ENCODE measurements around the gene DGKB.
"Not testable (repeated sequence)": the region's sequence is repeated elsewhere in the genome, so short reads cannot be mapped to it uniquely, and the experiment has no call there.

Gene DGKB

DNA sequence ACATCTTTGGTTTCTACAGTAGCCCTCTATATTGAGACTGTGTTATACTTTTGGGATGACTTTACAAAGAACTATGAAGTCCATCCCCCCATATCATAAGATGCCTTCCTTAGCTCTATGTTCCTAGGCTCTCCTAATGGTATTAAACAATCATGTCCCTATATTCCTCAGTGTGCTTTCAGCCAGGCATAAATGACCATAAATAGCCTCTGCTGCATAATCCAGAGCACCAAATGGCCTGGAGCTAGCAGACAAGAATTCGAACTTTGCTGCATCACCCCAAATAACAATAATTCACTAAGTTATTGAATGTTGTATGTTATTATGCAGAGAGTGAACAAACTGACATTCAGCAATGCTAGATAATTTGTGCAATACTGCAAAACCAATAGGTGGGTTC is 405.2 kb downstream of the DGKB start:
- TF ChIP-seq, protein P1, sequence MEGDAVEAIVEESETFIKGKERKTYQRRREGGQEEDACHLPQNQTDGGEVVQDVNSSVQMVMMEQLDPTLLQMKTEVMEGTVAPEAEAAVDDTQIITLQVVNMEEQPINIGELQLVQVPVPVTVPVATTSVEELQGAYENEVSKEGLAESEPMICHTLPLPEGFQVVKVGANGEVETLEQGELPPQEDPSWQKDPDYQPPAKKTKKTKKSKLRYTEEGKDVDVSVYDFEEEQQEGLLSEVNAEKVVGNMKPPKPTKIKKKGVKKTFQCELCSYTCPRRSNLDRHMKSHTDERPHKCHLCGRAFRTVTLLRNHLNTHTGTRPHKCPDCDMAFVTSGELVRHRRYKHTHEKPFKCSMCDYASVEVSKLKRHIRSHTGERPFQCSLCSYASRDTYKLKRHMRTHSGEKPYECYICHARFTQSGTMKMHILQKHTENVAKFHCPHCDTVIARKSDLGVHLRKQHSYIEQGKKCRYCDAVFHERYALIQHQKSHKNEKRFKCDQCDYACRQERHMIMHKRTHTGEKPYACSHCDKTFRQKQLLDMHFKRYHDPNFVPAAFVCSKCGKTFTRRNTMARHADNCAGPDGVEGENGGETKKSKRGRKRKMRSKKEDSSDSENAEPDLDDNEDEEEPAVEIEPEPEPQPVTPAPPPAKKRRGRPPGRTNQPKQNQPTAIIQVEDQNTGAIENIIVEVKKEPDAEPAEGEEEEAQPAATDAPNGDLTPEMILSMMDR (IDR thresholded peaks at IDR 0.05; ENCODE audit: insufficient read depth, low read depth, low read length, missing control alignments), result no peak
- DNase-seq (ENCODE audit: low read depth), result no peak

DNA sequence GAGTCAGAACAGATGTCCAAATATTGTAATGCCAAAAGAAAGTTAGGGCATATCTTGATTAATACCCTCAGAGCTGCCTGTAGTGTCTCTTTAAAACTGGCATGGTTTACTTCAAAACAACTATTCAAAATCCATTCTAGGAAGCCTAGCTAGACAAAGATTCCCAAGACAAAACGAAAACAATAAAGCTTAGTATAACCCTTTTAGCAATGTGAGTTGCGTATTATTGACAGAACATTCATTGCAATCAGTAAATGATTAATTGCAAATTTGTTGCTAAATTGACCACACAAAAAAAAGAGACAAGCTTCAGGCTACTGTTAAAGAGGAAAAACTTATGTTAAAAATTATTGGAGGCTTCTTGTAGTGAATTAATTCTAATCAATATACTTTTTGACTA is 406.9 kb downstream of the DGKB start:
- TF ChIP-seq, protein P1 (IDR thresholded peaks at IDR 0.05; ENCODE audit: insufficient read depth, low read depth, low read length, missing control alignments), result no peak
- no peak overlapping the region for H3K4me3 ChIP-seq (ENCODE audit: low read depth, low read length)
- DNase-seq (ENCODE audit: low read depth), result no peak

More for the DNA sequence above, 405.2 kb downstream of the DGKB start:
- H3K4me3 ChIP-seq (ENCODE audit: low read depth, low read length), result no peak overlapping the region

DNA sequence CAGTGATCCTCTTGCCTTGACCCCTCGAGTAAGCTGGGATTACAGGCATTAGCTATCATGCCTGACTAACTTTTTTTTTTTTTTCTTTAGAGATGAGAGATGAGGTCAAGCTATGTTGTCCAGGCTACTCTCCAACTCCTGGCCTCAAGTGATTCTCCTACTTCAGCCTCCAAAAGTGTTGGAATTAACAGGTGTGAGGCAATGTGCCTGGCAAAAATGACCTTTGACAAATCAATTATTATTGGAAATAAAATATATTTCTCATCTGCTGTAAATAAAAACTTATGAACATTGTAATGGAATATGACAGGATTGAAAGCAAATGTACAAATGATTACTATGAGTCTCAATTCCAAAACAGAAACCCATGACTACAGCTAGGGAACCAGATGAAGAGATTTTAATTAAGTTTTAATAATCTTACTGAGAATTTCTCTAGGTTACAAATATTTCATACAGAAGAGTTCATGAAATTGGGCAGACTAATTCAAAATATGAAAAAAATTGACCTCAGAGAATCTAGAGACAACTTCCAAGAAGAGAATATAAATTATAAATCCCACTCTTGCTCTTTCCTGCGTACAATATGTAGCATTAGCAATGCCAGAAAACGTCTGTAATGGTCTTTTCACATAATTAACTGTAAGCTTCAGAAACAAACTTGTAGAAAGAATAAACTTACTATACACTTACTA is 414.7 kb downstream of the DGKB start:
- TF ChIP-seq, protein P1 (IDR thresholded peaks at IDR 0.05; ENCODE audit: insufficient read depth, low read depth, low read length, missing control alignments), result no peak
- DNase-seq (ENCODE audit: low read depth), result no peak
- H3K4me3 ChIP-seq (ENCODE audit: low read depth, low read length), result no peak overlapping the region

DNA sequence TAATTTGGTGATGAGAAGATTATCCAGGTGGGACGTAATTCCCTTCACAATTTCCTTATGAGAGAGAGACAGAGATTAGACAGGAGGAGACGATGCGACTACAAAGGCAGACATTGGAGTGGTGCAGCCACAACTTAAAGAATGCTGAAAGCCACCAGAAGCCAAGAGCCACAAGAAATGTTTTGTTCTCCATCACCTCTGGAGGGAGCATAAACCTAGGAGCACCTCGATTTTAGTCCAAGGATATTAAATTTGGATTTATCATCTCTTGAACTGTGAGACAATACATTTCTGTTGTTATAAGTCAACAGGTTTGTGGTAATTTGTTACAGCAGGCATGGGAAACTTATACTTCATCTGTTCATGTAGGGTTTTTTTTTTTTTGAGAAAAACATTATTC is 418.9 kb downstream of the DGKB start:
- TF ChIP-seq, protein P1 (IDR thresholded peaks at IDR 0.05; ENCODE audit: insufficient read depth, low read depth, low read length, missing control alignments), result no peak
- no peak for DNase-seq (ENCODE audit: low read depth)
- H3K4me3 ChIP-seq (ENCODE audit: low read depth, low read length), result no peak overlapping the region

DNA sequence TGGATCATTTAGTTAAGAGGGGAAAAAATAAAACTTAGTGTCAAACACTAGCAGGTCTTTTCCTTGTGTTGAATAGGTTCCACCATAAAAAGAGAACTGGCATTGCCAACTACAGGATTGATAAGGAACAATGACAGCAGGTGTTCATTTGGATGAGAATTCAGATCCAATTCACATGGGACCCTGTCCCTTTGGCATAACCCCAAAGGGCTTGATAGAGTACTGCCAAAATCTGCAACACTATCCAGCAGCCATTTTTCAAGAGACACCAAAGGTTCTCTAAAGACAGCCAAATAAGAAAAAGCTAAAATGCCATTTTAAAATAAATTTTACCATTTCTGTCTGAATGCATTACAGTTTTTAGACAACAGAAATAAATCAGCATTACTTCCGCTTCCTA is 422.3 kb downstream of the DGKB start:
- TF ChIP-seq, protein P1 (IDR thresholded peaks at IDR 0.05; ENCODE audit: insufficient read depth, low read depth, low read length, missing control alignments), result no peak
- no peak overlapping the region for H3K4me3 ChIP-seq (ENCODE audit: low read depth, low read length)
- no peak for DNase-seq (ENCODE audit: low read depth)

DNA sequence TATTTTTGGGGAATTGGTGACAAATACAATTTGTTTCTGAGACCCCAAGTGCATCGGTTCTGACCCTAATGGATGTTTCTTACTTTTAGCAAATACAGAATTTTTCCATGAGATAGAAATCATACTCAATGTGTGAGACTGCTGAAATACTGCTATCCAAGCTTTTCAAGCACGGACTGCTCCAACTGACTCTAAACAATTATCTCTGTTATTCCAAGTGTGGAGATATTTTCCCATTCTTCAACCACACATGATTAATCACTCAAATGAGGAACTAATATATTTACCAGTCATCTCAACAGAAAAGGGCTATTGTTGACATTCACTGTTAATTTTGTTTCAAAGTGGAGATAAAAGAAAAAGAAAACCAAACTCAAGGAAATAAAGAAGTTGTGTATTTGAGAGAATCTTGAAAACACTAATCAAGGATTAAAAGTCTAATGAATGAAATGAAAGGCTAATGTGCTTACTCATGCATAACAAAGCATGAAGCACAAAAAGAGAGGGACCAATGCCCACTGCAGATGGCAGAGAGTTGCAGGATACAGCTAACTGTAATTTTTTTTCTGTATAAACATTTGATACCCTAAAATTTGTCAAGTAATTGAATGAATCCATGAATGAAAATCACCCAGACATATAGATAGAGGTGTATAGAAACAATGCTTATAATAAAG is 423.6 kb downstream of the DGKB start:
- no peak overlapping the region for H3K4me3 ChIP-seq (ENCODE audit: low read depth, low read length)
- TF ChIP-seq, protein P1 (IDR thresholded peaks at IDR 0.05; ENCODE audit: insufficient read depth, low read depth, low read length, missing control alignments), result no peak
- DNase-seq (ENCODE audit: low read depth), result no peak

DNA sequence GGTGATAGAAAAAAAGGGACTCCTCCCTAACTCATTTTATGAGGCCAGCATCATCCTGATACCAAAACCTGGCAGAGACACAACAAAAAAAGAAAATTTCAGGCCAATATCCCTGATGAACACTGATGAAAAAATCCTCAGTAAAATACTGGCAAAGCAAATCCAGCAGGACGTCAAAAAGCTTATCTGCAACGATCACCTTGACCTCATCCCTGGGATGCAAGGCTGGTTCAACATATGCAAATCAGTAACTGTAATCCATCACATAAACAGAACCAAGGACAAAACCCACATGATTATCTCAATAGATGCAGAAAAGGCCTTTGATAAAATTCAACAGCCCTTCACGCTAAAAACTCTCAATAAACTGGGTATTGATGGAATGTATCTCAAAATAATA is 440.8 kb downstream of the DGKB start:
- DNase-seq (ENCODE audit: low read depth); H3K4me3 ChIP-seq (ENCODE audit: low read depth, low read length): not testable (repeated sequence)

DNA sequence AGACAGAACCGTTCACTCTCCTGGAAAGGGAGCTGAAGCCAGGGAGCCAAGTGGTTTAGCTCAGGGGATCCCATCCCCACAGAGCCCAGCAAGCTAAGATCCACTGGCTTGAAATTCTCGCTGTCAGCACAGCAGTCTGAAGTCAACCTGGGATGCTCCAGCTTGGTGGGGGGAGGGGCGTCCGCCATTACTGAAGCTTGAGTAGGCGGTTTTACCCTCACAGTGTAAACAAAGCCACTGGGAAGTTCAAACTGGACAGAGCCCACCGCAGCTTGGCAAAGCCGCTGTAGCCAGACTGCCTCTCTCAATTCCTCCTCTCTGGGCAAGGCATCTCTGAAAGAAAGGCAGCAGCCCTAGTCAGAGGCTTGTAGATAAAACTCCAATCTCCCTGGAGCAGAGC is 443.7 kb downstream of the DGKB start:
- not testable (repeated sequence) for H3K4me3 ChIP-seq (ENCODE audit: low read depth, low read length)

More for the DNA sequence above, 443.7 kb downstream of the DGKB start:
- not testable (repeated sequence) for DNase-seq (ENCODE audit: low read depth)
